ENCODE data around the gene ATXN2.
A peak's percentile ranks its signal among the peaks of the same experiment; 100 is the strongest.
"Not testable (repeated sequence)": the region's sequence is repeated elsewhere in the genome, so short reads cannot be mapped to it uniquely, and the experiment has no call there.

The ATXN2 gene

DNA sequence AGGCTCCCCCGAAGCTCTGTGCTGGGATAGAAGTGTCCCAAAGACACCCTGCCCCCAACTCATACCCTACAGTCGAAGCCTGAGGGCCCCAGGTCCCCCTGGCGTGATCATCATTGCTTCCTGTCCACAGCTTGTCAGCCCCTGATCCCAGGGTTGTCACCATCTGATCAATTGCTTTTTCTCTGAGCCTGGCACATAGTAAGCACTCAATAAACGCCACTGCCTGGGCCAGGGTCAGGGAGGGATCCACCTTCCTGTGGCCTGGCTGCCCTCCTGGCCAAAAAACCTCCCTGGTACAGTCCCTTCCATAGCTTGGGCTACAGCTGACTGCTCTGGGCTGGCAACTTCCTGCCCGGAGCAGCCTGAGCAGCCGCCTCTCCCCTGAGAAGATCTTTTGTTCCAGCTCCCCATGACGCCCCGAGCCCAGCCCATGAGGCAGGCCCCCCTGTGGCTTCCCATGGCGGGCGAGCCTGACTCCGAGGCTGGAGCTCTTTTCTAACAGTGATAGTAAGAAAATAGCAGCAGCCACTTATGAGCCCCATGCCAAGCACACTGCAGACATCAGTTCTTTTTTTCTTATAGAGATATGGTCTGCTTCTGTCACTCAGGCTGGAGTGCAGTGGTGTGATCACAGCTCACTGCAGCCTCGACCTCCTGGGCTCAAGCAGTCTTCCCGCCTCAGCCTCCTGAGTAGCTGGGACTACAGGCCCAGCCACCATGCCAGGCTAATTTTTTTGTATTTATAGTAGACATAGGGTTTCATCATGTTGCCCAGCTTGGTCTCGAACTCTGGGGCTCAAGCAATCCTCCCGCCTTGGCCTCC lies 186.9 kb downstream of the ATXN2 start:
- DNase-seq, result no peak

DNA sequence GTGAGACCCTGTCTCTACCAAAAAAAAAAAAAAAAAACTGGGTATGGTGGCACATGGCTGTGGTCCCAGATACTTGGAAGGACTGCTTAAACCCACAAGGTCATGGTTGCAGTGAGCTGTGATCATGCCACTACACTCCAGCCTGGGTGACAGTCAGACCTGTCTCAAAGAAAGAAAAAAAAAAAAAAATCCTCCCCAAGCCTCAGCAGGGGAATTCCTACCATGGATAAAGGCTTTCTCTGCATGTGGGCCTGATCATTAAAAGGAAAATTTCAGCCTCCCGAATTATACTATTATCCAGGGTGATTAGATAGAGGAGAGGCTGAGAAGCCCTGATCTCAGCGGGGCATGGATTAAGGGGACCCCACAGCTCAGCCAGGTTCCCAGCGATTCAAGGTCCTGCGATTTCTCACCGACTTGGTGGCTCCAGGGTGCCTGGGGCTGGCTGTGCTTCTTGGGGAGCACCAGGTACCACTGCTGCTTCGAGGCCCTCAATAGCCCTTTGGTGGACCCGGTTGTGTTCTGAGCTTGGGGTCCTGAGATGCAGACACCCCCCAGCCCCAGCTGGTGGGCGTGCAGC lies 187.8 kb downstream of the ATXN2 start:
- DNase-seq, result no peak

DNA sequence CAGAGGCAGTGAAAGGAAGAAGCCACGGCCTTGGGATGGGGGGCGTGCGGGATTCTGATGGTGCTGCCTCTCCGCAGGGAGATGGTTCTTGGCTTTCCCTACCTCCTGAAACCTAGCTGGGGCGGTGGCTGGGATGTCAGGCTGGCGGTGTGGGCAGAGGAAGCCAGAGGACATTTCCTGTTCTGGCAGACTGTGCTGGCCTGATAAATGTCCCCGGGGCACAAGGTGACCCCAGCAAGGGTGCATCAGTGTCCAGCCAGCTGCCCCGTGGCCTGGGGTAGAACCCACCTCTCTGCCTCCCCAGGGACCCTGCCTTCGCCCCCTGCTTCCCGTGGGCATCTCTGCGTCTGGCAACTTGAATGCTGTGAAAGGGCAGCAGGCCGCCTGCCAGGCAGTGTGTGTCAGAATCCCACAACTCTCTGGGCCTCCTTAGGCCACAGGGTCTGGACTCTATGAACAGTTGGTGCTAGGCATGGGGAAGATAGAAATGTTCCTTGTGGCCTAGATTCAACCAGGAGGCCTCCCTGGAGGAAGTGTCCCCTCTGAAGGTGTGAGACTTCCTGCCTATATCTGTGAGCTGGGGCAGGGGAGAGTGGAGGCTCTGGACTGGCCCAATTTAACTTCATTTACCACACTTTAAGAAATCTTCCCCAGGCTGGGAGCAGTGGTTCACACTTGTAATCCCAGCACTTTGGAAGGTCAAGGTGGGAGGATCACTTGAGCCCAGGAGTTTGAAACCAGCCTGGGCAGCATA lies 188.5 kb downstream of the ATXN2 start:
- DNase-seq, result no peak

DNA sequence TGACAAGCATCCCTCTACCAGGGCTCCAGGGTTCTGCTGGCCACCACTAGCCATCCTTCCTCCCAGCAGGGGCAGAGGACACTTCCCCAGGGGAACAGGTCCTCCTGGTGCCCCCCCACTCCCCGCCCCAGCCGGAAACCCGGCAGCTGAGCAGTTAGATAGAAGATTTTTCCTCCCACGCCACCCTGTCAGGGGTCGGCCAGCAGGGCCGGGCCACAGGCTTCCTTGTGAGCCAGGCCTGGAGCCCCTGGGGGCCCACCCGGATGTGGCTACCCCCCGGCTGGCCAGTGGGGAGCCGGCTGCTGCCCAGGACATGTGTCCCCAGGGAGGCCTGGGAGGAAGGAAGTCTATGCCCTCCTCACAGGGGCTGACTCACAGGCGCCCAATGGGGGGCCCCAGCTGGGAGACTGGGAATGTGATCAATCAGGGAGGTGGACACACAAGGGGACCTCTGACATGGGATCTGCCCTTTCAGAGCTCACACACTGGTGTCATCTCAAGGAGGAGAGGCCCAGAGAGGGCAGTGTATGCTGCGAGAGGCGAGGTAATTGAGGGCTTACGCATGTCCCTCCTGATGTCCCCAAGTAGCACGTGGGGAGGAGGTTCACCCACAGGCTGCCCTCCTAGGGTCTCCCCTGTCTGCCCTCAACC lies 189.2 kb downstream of the ATXN2 start:
- DNase-seq, result no peak

DNA sequence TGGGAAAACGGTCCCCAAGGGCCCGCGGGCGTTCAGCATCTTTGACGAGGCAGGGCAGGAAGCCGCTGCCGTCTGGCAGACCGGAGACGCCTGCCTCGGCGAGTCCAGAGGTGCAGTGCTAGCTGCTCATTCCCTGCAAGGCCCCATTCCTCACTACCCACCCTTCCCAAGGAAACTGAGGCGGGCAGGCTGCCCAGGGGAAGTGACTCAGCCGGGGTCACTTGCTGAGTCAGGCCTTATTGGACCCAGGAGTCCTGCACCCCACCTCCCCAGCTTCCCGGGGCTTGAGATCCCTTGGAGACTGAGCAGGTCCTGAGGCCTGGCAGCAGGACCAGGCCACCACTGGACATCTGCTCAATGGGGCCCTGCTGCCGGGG lies 189.7 kb downstream of the ATXN2 start:
- no peak for DNase-seq

DNA sequence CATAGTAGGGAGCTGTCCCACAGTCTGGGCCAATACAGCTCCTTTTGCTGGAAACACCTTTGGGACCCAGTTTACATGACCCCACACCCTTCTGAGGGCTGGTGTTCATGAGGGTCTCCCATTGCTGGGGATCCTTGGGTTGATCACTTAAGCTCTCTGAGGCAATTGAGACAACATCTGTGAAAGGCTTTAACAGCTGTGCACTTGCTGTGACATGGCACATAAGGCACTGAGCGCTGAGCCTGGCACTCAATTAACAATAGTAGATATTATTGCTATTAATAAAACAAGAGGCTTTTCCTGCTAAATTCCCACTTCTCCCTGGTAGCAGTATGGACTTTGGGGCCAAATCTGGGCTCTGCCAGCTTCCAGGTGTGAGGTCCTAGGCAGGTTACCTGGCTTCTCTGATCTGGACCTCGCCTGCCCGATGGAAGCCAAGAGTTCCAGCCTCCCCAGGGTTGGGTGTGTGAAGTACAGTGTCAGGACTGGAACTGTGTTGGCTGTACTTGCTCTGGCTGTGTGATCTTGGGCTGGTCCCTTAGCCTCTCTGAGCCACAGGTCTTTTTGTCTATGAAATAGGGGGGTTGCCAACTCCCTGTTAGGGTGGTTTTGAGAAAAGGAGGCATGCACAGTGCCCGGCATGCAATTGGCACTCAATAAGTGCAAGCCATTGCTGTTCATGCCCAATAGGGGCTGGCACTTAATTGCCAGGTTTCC lies 190.3 kb downstream of the ATXN2 start:
- no peak for DNase-seq

DNA sequence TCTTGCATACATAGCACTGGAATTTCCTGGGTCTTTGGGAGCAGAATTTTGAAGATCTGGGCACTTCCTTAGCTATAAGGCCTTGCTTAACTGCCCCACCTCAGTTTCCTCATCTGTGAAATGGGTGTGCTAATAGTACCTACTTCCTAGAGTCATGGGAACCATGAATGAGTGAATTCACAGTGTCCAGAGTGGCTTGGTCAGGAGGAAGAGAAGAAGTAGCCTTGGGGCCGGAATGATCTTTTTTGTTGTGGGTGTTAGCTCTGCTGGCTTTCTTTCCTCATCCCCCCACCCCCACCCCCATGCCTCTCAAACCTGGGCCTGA lies 191.0 kb downstream of the ATXN2 start:
- no peak for DNase-seq

DNA sequence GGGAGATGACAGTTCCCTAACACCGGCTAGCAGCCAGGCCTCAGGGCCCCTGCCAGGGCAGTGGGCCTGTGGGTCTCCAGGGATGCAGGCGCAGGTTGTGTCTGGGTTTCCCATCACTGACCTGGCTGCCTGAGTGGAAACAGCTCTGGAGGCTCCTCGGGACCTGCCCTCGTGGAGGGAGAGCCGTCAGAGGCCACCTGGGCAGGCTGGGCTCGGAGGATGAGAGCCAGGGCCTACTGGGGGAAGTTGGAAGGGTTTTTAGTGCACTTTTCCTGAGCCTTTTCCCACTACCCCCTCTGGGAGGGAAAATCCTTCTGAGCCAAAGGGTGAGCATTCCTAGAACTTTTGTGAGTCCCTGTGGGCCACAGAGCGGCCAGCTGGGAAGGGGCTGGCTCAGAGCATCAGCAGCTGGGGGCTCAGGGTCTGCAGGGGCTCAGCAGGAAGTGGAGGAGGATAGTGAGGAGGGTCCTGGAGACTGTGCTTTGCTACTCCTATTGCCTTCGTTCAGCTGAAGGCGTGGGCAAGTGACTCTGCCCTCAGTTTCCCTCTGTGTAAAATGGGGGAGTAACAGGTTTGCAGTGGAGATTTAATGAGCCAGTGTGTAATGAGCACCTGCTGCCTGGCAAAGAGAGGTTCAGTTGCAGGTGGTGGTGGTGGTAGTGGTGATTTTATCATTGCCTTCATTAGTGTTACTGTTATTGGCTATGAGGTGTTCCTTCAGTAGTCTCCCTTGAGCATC lies 191.6 kb downstream of the ATXN2 start:
- DNase-seq, result no peak

DNA sequence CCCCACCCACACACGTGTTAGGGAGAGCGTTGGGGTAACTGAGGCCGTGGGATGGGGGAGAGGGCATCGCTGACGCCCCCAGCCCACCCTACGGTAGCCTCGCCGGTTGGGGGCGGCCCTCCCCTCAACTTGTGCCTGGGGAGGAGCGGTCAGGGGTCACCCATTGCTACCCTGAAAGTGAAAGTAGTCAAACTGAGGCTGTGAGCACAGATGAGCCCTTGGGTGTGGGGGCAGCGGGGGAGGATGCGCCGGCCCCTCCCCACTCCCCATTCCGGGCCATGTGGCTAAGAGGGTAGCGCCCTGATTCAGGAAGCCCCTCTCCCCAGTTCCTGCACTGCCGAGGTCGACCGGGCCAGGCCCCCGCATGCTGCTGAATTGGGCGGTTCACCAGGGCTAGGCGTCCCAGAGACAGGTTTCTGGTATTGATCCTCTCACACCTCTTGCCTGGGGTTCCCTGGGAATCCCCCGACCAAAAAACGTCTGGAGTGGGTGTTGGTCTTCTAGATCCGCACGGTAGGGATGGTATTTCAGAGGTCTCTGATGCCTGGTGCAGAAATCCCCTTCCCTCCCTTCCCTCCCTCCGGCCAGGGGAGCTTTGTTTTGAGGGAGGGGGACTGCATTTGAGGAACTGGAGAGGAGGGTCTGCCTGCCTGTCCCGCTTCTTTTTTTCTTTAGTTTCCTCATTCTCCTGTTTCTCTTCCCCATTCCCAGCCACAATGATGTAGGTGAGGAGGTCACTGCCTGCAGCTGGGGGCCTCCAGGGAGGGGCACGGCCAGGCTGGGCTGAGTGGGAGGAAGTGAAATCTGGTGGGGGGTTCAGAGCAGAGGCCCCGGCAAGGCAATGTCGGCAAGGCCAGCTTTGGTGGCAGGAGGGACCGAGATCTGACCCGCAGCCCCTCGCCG lies 192.4 kb downstream of the ATXN2 start:
- DNase-seq, result no peak

DNA sequence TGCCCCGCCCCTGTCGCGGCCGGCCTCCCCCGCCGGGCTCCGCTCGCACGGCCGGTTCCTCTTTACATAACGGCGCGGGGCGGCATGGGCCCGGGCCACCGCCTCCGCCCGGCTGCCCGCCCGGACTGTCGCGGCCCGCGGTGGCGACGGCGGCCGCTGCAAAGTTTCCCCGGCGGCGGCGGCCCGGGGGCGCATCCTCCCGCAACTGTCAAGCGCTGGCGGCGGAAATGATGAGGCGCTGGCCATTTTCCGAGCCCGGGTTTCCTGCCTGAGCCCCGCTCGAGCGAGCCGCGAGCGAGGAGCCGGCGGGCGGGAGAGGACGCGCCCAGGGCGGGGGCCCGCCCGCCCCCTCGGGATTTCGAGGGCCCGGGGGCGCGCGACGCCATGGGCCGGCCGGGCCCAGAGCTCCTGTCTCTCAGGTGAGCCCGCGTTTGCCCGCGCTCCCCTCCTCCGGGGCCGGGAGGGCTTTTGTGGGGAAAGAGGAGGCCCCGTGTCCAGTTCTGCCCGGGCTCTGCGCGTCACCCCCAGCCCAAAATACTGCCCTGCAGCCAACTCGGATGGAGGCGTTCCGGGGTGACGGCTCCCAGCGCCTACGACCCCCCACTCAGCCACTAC lies 193.1 kb downstream of the ATXN2 start, which contains the start of gene SH2B3:
Gene SH2B3 (plus strand): TSS at position 65 of the 615 bp plus-strand sequence. CDS start 12,223 bp downstream, outside the sequence.
- no peak for DNase-seq

DNA sequence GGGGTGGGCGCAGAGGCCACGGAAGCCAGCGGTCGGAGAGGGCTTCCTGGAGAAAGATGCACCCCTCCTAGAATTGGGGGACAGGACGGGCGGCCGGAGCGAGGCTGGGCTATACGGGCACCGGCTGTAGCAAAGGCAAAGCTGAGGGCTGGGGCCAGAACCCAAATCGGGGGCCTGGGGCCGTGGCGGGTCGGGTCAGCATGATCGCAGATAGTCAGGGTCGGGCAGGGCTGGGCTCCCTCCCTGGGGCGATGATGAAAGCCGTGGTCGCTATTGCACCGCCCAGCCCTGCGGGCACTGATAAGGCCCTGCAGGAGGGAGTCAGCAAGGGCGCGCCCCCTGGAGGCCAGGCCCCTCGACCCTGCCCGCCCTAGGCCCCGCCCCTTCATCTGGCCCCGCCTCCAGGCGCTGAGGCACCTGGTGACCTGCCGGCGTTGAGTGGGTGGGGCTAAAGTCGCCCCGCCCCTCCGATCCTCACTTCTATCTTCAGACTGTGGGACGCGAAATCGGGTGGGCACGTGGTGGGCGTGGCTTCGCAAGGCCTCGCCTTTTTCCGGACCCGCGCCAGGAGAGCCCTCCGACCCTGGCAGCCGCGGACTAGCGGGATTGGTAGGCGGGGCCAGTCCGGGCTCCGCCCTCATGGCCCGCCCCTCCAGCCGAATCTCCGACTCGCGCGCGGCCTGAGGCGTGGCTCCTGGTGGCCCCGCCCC lies 193.8 kb downstream of the ATXN2 start:
- DNase-seq, result peak; percentile 91 to 97

DNA sequence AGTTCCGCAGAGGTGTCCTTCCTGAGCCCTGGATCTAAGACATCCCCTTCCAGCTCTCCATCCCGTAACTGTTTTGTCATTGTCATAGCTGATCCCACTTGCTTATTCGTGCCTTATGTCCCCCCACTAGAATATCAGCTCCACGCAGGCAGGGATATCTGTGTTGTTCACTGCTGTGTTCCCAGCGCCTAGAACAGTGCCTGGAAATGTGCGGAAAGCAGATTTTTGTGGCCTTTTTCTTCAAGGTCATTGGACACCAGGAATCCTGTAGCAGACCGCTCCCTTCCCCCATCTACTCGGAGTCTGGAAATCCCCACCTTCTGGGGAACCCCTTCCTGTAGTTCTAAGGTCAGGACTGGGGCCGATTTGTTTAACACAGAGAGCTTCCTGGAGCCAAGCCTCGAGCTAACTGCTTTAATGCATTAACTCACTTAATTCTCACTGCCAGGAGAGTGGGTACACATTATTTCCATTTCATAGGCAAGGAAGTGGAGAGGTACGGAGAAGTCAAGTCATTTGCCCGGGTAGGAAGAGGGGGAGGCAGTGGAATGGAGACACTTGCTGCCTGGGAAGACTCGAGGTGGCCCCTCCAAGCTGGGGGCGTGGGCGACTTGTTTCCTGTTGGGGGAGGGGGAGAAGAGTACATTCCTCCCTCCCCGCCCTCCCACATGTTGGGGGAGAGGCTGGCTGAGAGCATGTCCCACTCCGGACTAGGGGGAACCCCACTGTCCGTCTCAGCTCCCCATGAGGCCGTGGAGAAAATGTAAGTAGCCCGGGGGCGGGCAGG lies 194.6 kb downstream of the ATXN2 start:
- DNase-seq, result no peak

DNA sequence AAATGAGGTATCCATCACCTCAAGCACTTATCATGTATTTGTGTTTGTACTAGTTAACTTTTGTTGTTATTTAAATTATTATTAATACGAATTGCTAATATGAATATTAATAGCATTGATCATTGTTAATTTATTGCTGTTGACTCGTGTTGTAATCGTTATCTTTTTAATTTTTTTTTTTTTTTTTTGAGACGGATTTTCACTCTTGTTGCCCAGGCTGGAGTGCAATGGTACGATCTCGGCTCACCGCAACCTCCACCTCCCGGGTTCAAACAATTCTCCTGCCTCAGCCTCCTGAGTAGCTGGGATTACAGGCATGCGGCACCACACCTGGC lies 196.7 kb downstream of the ATXN2 start:
- DNase-seq, result not testable (repeated sequence)

Measured in NCI-H187 (cell line).